Common myeloid progenitor, CD34-positive (primary cell): ENCODE data around the gene FTO.

Experiments
- CTCF ChIA-PET: fragments of 350-600 bp; sonication (Branson Sonifier 250); formaldehyde crosslinking; loops from one replicate; lab custom pipeline; 2021; ENCODE audit warnings: antibody characterized with exemption; lab: Charles Lee
- POLR2A ChIA-PET: fragments of 350-600 bp; sonication (Branson Sonifier 250); formaldehyde crosslinking; loops from one replicate; lab custom pipeline; 2021; ENCODE audit warnings: antibody characterized with exemption; lab: Charles Lee
- DNase-seq, 3 donors: peaks; one replicate each; pipeline versions ENCODE4 v3.0.0 to v3.0.0-alpha.2; 2013
- H3K27ac ChIP-seq, 2 experiments: 1 replicate in 1 of 2; 2 replicates in 1 of 2; pipeline ENCODE4 v1.7.0; 2013; ENCODE audit warnings: inconsistent platforms in 2 of 2, low read length in 2 of 2, mild to moderate bottlenecking in 2 of 2, low read depth in 1 of 2, moderate library complexity in 1 of 2; ENCODE audit not compliant: severe bottlenecking in 2 of 2, insufficient read depth in 1 of 2, poor library complexity in 1 of 2
- H3K27me3 ChIP-seq, 5 experiments: replicated peaks in 2 of 5; 1 replicate in 3 of 5; 2 replicates in 2 of 5; pipeline versions ENCODE4 v1.6.1 to v1.7.0; 2013; ENCODE audit warnings: low read length in 4 of 5, mild to moderate bottlenecking in 2 of 5, moderate library complexity in 2 of 5, inconsistent platforms in 1 of 5; ENCODE audit not compliant: insufficient read depth in 5 of 5, control insufficient read depth in 4 of 5
- H3K36me3 ChIP-seq, 4 experiments: 1 replicate in 2 of 4; 2 replicates in 2 of 4; pipeline versions ENCODE4 v1.6.1 to v1.7.0; 2013; ENCODE audit warnings: low read length in 3 of 4, control low read depth in 1 of 4, mild to moderate bottlenecking in 1 of 4; ENCODE audit not compliant: control insufficient read depth in 4 of 4, insufficient read depth in 4 of 4
- H3K4me1 ChIP-seq, 4 experiments: 1 replicate in 3 of 4; 2 replicates in 1 of 4; pipeline versions ENCODE4 v1.6.1 to v1.7.1; 2013; ENCODE audit warnings: low read length in 3 of 4, mild to moderate bottlenecking in 3 of 4, control low read depth in 1 of 4, inconsistent platforms in 1 of 4, moderate library complexity in 1 of 4; ENCODE audit not compliant: control insufficient read depth in 4 of 4, insufficient read depth in 4 of 4; ENCODE audit errors: control extremely low read depth in 1 of 4
- H3K4me3 ChIP-seq, 7 experiments: 1 replicate in 4 of 7; 2 replicates in 3 of 7; pipeline versions ENCODE4 v1.5.1 to v1.7.0; 2013; ENCODE audit warnings: mild to moderate bottlenecking in 7 of 7, low read length in 6 of 7, moderate library complexity in 6 of 7, inconsistent platforms in 2 of 7, low read depth in 2 of 7, control low read depth in 1 of 7; ENCODE audit not compliant: insufficient read depth in 4 of 7, control insufficient read depth in 1 of 7; ENCODE audit errors: extremely low read depth in 1 of 7
- H3K9me3 ChIP-seq, 5 experiments: 1 replicate in 4 of 5; 2 replicates in 1 of 5; pipeline versions ENCODE4 v1.6.1 to v1.7.1; 2013; ENCODE audit warnings: low read length in 4 of 5, mild to moderate bottlenecking in 2 of 5, inconsistent platforms in 1 of 5, low read depth in 1 of 5, moderate library complexity in 1 of 5; ENCODE audit not compliant: control insufficient read depth in 4 of 5, insufficient read depth in 2 of 5; ENCODE audit errors: control extremely low read depth in 1 of 5
- WGBS: methylation state at CpG from one replicate; pipeline ENCODE4 v1.1.5; 2013; ENCODE audit not compliant: insufficient coverage; 5-methylcytosine and 5-hydroxymethylcytosine counted together

The FTO gene

GRCh38 chr16:53827741-53828140, 123.8 kb downstream of the FTO start:
- Histone ChIP-seq H3K36me3 (peaks cover 3 to 14% (median 9%) of the 10 kb centered on the region in 4 experiments), H3K9me3 (no peaks in the 10 kb centered on the region), H3K4me1 (peaks cover 0 to 4% (median 0%) of the 10 kb centered on the region in 4 experiments), H3K4me3 (no peak overlapping the region), H3K27me3 (no peaks in the 10 kb centered on the region), H3K27ac (no peak overlapping the region)
- POLR2A ChIA-PET: no interaction called here
- WGBS: 100% methylated on average over 4 of the region's 5 CpGs
- no peak for DNase-seq
- CTCF ChIA-PET: no interaction called here

GRCh38 chr16:53829186-53829747, 125.3 kb downstream of the FTO start:
- WGBS: 90% methylated on average over 3 of the region's 3 CpGs

GRCh38 chr16:53832896-53833544, 129.1 kb downstream of the FTO start:
- 100% methylated on average over 6 of the region's 9 CpGs for WGBS
- no peak overlapping the region for H3K27ac ChIP-seq
- no peak overlapping the region for H3K4me3 ChIP-seq
- H3K9me3 ChIP-seq: peaks cover 0 to 2% (median 0%) of the 10 kb centered on the region in 5 experiments
- no peaks in the 10 kb centered on the region for H3K27me3 ChIP-seq
- H3K4me1 ChIP-seq: no peaks in the 10 kb centered on the region
- H3K36me3 ChIP-seq: peaks cover 2 to 7% (median 2%) of the 10 kb centered on the region in 4 experiments
- CTCF ChIA-PET: interaction anchor here (0.7 kb wide), 1 partner anchor 13 kb away, joined by 3 read pairs; no protein-coding TSS in a partner anchor
- DNase-seq: no peak
- POLR2A ChIA-PET: no interaction called here

More at GRCh38 chr16:53829186-53829747, 125.3 kb downstream of the FTO start:
- ChIA-PET CTCF (no interaction called here), POLR2A (no interaction called here)
- peaks cover 3 to 19% (median 9%) of the 10 kb centered on the region in 4 experiments for H3K36me3 ChIP-seq
- H3K4me3 ChIP-seq: no peak overlapping the region
- no peak overlapping the region for H3K27ac ChIP-seq
- no peak for DNase-seq
- H3K9me3 ChIP-seq: no peaks in the 10 kb centered on the region
- no peaks in the 10 kb centered on the region for H3K4me1 ChIP-seq
- H3K27me3 ChIP-seq: no peaks in the 10 kb centered on the region

- Histone ChIP-seq H3K4me3 (no peak overlapping the region), H3K4me1 (no peaks in the 10 kb centered on the region), H3K27me3 (no peaks in the 10 kb centered on the region), H3K9me3 (peaks cover 0 to 2% (median 0%) of the 10 kb centered on the region in 5 experiments), H3K27ac (no peak overlapping the region), H3K36me3 (peaks cover 0 to 7% (median 3%) of the 10 kb centered on the region in 4 experiments)
- DNase-seq: no peak
- ChIA-PET CTCF (interaction anchor here (1.4 kb wide), 1 partner anchor 10 kb away, joined by 3 read pairs; no protein-coding TSS in a partner anchor), POLR2A (no interaction called here)
- 100% methylated on average over 1 of the region's 3 CpGs for WGBS
Measured at GRCh38 chr16:53836142-53836541, 132.2 kb downstream of the FTO start.

GRCh38 chr16:53836680-53837079, 132.7 kb downstream of the FTO start:
- H3K36me3 ChIP-seq: peaks cover 0 to 7% (median 3%) of the 10 kb centered on the region in 4 experiments
- no peaks in the 10 kb centered on the region for H3K4me1 ChIP-seq
- no peak for DNase-seq
- no peak overlapping the region for H3K27ac ChIP-seq
- POLR2A ChIA-PET: no interaction called here
- WGBS: 81% methylated on average over 3 of the region's 3 CpGs
- H3K27me3 ChIP-seq: no peaks in the 10 kb centered on the region
- no peak overlapping the region for H3K4me3 ChIP-seq
- CTCF ChIA-PET: interaction anchor here (1.4 kb wide), 1 partner anchor 11 kb away, joined by 3 read pairs; no protein-coding TSS in a partner anchor
- peaks cover 0 to 2% (median 0%) of the 10 kb centered on the region in 5 experiments for H3K9me3 ChIP-seq

- no peaks in the 10 kb centered on the region for H3K4me1 ChIP-seq
- peaks cover 0 to 2% (median 0%) of the 10 kb centered on the region in 5 experiments for H3K9me3 ChIP-seq
- ChIA-PET CTCF (interaction anchor here (2.1 kb wide), 1 partner anchor 14 kb away, joined by 5 read pairs; no protein-coding TSS in a partner anchor), POLR2A (no interaction called here)
- peaks cover 0 to 7% (median 3%) of the 10 kb centered on the region in 4 experiments for H3K36me3 ChIP-seq
- no peak overlapping the region for H3K4me3 ChIP-seq
- DNase-seq: no peak
- no peaks in the 10 kb centered on the region for H3K27me3 ChIP-seq
- H3K27ac ChIP-seq: no peak overlapping the region
- 97% methylated on average over 4 of the region's 7 CpGs for WGBS
Measured at GRCh38 chr16:53837426-53837825, 133.5 kb downstream of the FTO start.

GRCh38 chr16:53839150-53839549, 135.2 kb downstream of the FTO start:
- Histone ChIP-seq H3K27me3 (no peaks in the 10 kb centered on the region), H3K4me1 (no peaks in the 10 kb centered on the region), H3K27ac (no peak overlapping the region), H3K9me3 (peaks cover 0 to 2% (median 0%) of the 10 kb centered on the region in 5 experiments), H3K4me3 (no peak overlapping the region), H3K36me3 (peaks cover 0 to 6% (median 0%) of the 10 kb centered on the region in 4 experiments)
- DNase-seq: no peak
- CTCF ChIA-PET: interaction anchor here (2.1 kb wide), 1 partner anchor 16 kb away, joined by 5 read pairs; no protein-coding TSS in a partner anchor
- no CpG with 5 or more reads among the region's 2 CpGs for WGBS
- POLR2A ChIA-PET: no interaction called here
